HEK293 (cell line): ENCODE results near the gene TTLL11.

Experiments used
- CTCF ChIA-PET: fragments of 350-600 bp; formaldehyde crosslinking; extraction: SDS; loops from one replicate; lab custom pipeline; 2021; ENCODE audit warnings: antibody characterized with exemption; lab: Yijun Ruan, JAX
- POLR2A ChIA-PET: fragments of 300-600 bp; formaldehyde crosslinking; extraction: SDS; loops from one replicate; lab custom pipeline; 2020; ENCODE audit warnings: antibody characterized with exemption, inconsistent platforms; lab: Yijun Ruan, JAX
- H3K27ac ChIP-seq: fragments of 200-500 bp; sonication (Bioruptor generic); 2 replicates; pipeline ENCODE4 v1.5.1; 2014; ENCODE audit warnings: low read depth, low read length, control low read depth, inconsistent platforms; ENCODE audit errors: extremely low read depth
- H3K36me3 ChIP-seq, 2 experiments: fragments of 200-500 bp in 1 of 2; sonication (Bioruptor generic) in 1 of 2; 1 replicate in 1 of 2; 2 replicates in 1 of 2; pipeline ENCODE4 v1.5.1; 2014 to 2017; ENCODE audit warnings: inconsistent platforms in 2 of 2, low read length in 2 of 2; ENCODE audit not compliant: control insufficient read depth in 2 of 2, insufficient read depth in 1 of 2
- H3K4me1 ChIP-seq: fragments of 200-500 bp; sonication (Bioruptor generic); 2 replicates; pipeline ENCODE4 v1.5.1; 2014; ENCODE audit warnings: mild to moderate bottlenecking, low read length, inconsistent platforms; ENCODE audit not compliant: control insufficient read depth, insufficient read depth
- H3K4me3 ChIP-seq: 2 replicates; pipeline ENCODE4 v1.5.1; 2011; ENCODE audit warnings: low read depth, mild to moderate bottlenecking, control low read depth, low read length, moderate library complexity
- H3K9me3 ChIP-seq: fragments of 200-500 bp; sonication (Bioruptor generic); 2 replicates; pipeline ENCODE4 v1.5.1; 2014; ENCODE audit warnings: low read depth, low read length, inconsistent platforms; ENCODE audit not compliant: control insufficient read depth, insufficient read depth
- BCL11B ChIP-seq: fragments of 450-650 bp; formaldehyde crosslinking; IDR thresholded peaks from 2 replicates; pipeline ENCODE4 v1.5.1; 2016; ENCODE audit warnings: low read depth, missing biosample characterization, missing genetic modification characterization
- CTCF ChIP-seq: fragments of 450-650 bp; formaldehyde crosslinking; IDR thresholded peaks from 2 replicates; pipeline ENCODE4 v1.5.1; 2016; ENCODE audit warnings: missing biosample characterization, missing genetic modification characterization
- GFI1B ChIP-seq: fragments of 450-650 bp; formaldehyde crosslinking; IDR thresholded peaks from 2 replicates; pipeline ENCODE4 v1.5.1; 2016; ENCODE audit warnings: missing biosample characterization, missing genetic modification characterization
- GLIS1 ChIP-seq: fragments of 450-650 bp; formaldehyde crosslinking; IDR thresholded peaks from 2 replicates; pipeline ENCODE4 v1.5.1; 2016; ENCODE audit warnings: missing biosample characterization, missing genetic modification characterization
- PBX3 ChIP-seq: sonication (generic); formaldehyde crosslinking; IDR thresholded peaks from 2 replicates; pipeline ENCODE4 v1.8.1; 2022; ENCODE audit warnings: mild to moderate bottlenecking, moderate library complexity, missing genetic modification reagents
- SCRT2 ChIP-seq: fragments of 450-650 bp; formaldehyde crosslinking; IDR thresholded peaks from 2 replicates; pipeline ENCODE4 v1.5.1; 2016; ENCODE audit warnings: missing biosample characterization, missing genetic modification characterization
- WT1 ChIP-seq: fragments of 450-650 bp; formaldehyde crosslinking; IDR thresholded peaks from 2 replicates; pipeline ENCODE4 v1.5.1; 2016; ENCODE audit warnings: missing biosample characterization, missing genetic modification characterization
- YY2 ChIP-seq: fragments of 450-650 bp; formaldehyde crosslinking; IDR thresholded peaks from 2 replicates; pipeline ENCODE4 v1.5.1; 2016; ENCODE audit warnings: missing biosample characterization, missing genetic modification characterization
- ZFP3 ChIP-seq: fragments of 450-650 bp; formaldehyde crosslinking; IDR thresholded peaks from 2 replicates; pipeline ENCODE4 v1.5.1; 2016; ENCODE audit warnings: low read depth, missing biosample characterization, missing genetic modification characterization
- ZNF138 ChIP-seq: fragments of 450-650 bp; formaldehyde crosslinking; IDR thresholded peaks from 2 replicates; pipeline ENCODE4 v1.5.1; 2016; ENCODE audit warnings: missing biosample characterization, missing genetic modification characterization, borderline replicate concordance
- ZNF211 ChIP-seq: fragments of 450-650 bp; formaldehyde crosslinking; IDR thresholded peaks from 2 replicates; pipeline ENCODE4 v1.5.1; 2016; ENCODE audit warnings: low read depth, missing biosample characterization, missing genetic modification characterization
- ZNF24 ChIP-seq: fragments of 450-650 bp; formaldehyde crosslinking; IDR thresholded peaks from 2 replicates; pipeline ENCODE4 v1.5.1; 2016; ENCODE audit warnings: missing biosample characterization, missing genetic modification characterization
- ZNF274 ChIP-seq, 2 experiments: fragments of 200-500 bp in 1 of 2; fragments of 450-650 bp in 1 of 2; sonication (Bioruptor generic) in 1 of 2; formaldehyde crosslinking in 1 of 2; IDR thresholded peaks; 2 replicates each; pipeline versions ENCODE4 v1.5.1 to v1.6.1; 2014 to 2016; ENCODE audit warnings: borderline replicate concordance in 1 of 2, inconsistent platforms in 1 of 2, low read length in 1 of 2, missing biosample characterization in 1 of 2, missing genetic modification characterization in 1 of 2
- ZNF292 ChIP-seq: fragments of 450-650 bp; formaldehyde crosslinking; IDR thresholded peaks from 2 replicates; pipeline ENCODE4 v1.5.1; 2016; ENCODE audit warnings: low read depth, missing biosample characterization, missing genetic modification characterization, borderline replicate concordance
- ZNF449 ChIP-seq: fragments of 450-650 bp; formaldehyde crosslinking; IDR thresholded peaks from 2 replicates; pipeline ENCODE4 v1.5.1; 2017; ENCODE audit warnings: missing biosample characterization, mild to moderate bottlenecking, missing genetic modification characterization, moderate library complexity
- ZNF473 ChIP-seq: fragments of 450-650 bp; formaldehyde crosslinking; IDR thresholded peaks from 2 replicates; pipeline ENCODE4 v1.5.1; 2017; ENCODE audit warnings: missing biosample characterization, missing genetic modification characterization
- ZNF514 ChIP-seq: fragments of 450-650 bp; formaldehyde crosslinking; IDR thresholded peaks from 2 replicates; pipeline ENCODE4 v1.5.1; 2016; ENCODE audit warnings: missing biosample characterization, missing genetic modification characterization
- ZNF529 ChIP-seq: fragments of 450-650 bp; formaldehyde crosslinking; IDR thresholded peaks from 2 replicates; pipeline ENCODE4 v1.5.1; 2017; ENCODE audit warnings: missing genetic modification characterization, missing biosample characterization; ENCODE audit not compliant: insufficient replicate concordance
- ZNF530 ChIP-seq: fragments of 450-650 bp; formaldehyde crosslinking; IDR thresholded peaks from 2 replicates; pipeline ENCODE4 v1.5.1; 2016; ENCODE audit warnings: low read depth, missing biosample characterization, missing genetic modification characterization
- ZNF544 ChIP-seq: fragments of 450-650 bp; formaldehyde crosslinking; IDR thresholded peaks from 2 replicates; pipeline ENCODE4 v1.5.0; 2017; ENCODE audit warnings: missing biosample characterization, missing genetic modification characterization
- ZNF623 ChIP-seq: fragments of 450-650 bp; formaldehyde crosslinking; IDR thresholded peaks from 2 replicates; pipeline ENCODE4 v1.5.1; 2016; ENCODE audit warnings: missing biosample characterization, missing genetic modification characterization
- ZNF639 ChIP-seq: fragments of 450-650 bp; formaldehyde crosslinking; IDR thresholded peaks from 2 replicates; pipeline ENCODE4 v1.5.1; 2016; ENCODE audit warnings: missing biosample characterization, missing genetic modification characterization
- ZNF670 ChIP-seq: fragments of 450-650 bp; formaldehyde crosslinking; IDR thresholded peaks from 2 replicates; pipeline ENCODE4 v1.5.1; 2016; ENCODE audit warnings: missing biosample characterization, missing genetic modification characterization, low read depth
- ZNF704 ChIP-seq: fragments of 450-650 bp; formaldehyde crosslinking; IDR thresholded peaks from 2 replicates; pipeline ENCODE4 v1.5.1; 2016; ENCODE audit warnings: missing biosample characterization, missing genetic modification characterization
- ZNF707 ChIP-seq: fragments of 450-650 bp; formaldehyde crosslinking; IDR thresholded peaks from 2 replicates; pipeline ENCODE4 v1.5.1; 2016; ENCODE audit warnings: missing biosample characterization, missing genetic modification characterization
- ZNF747 ChIP-seq: fragments of 450-650 bp; formaldehyde crosslinking; IDR thresholded peaks from 2 replicates; pipeline ENCODE4 v1.5.1; 2016; ENCODE audit warnings: missing biosample characterization, missing genetic modification characterization

TTLL11 gene

GRCh38 chr9:121945849-121946248, 147.3 kb downstream of the TTLL11 start:
- Histone ChIP-seq H3K4me3 (no peak overlapping the region), H3K27ac (no peak overlapping the region), H3K4me1 (no peaks in the 10 kb centered on the region), H3K36me3 (no peaks in the 10 kb centered on the region), H3K9me3 (no peaks in the 10 kb centered on the region)
- TF ChIP-seq ZNF274 (IDR thresholded peaks at IDR 0.05; ENCODE audit: low read length) (no peak), ZNF274 (tag by site-specific recombination; IDR thresholded peaks at IDR 0.05; ENCODE audit: borderline replicate concordance) (no peak), ZNF707 (tag by site-specific recombination) (no peak), WT1 (tag by site-specific recombination) (no peak), ZNF138 (tag by site-specific recombination) (no peak), ZNF449 (tag by site-specific recombination) (no peak), ZNF704 (no peak), ZNF24 (no peak)
- POLR2A ChIA-PET: no interaction called here
- CTCF ChIA-PET: interaction anchor here (0.9 to 1.6 kb wide), 2 partner anchors 10 to 259 kb away, joined by 3 to 5 read pairs; no protein-coding TSS in a partner anchor

GRCh38 chr9:121945281-121945680, 147.8 kb downstream of the TTLL11 start:
- CTCF ChIA-PET: interaction anchor here (1.6 kb wide), 1 partner anchor 11 kb away, joined by 5 read pairs; no protein-coding TSS in a partner anchor
- no peak overlapping the region for H3K27ac ChIP-seq
- H3K4me3 ChIP-seq: no peak overlapping the region
- no peaks in the 10 kb centered on the region for H3K4me1 ChIP-seq
- no peaks in the 10 kb centered on the region for H3K36me3 ChIP-seq
- POLR2A ChIA-PET: no interaction called here
- no peaks in the 10 kb centered on the region for H3K9me3 ChIP-seq
- TF ChIP-seq ZNF514 (tag by site-specific recombination) (no peak), WT1 (tag by site-specific recombination) (no peak), GFI1B (tag by site-specific recombination) (no peak), ZNF747 (no peak), ZFP3 (tag by site-specific recombination) (no peak), ZNF473 (tag by site-specific recombination) (no peak), PBX3 (no peak), ZNF292 (tag by site-specific recombination) (no peak), ZNF670 (no peak)

- POLR2A ChIA-PET: no interaction called here
- TF ChIP-seq ZNF473 (tag by site-specific recombination) (no peak), YY2 (tag by site-specific recombination) (no peak), GLIS1 (tag by site-specific recombination) (no peak), ZNF544 (tag by site-specific recombination) (no peak), BCL11B (tag by site-specific recombination) (no peak), ZNF529 (tag by site-specific recombination) (no peak), SCRT2 (tag by site-specific recombination) (no peak), ZNF639 (no peak), CTCF (tag by site-specific recombination) (no peak), ZNF211 (no peak), ZNF623 (tag by site-specific recombination) (no peak), ZNF530 (tag by site-specific recombination) (no peak)
Observed at GRCh38 chr9:121944711-121945191, 148.4 kb downstream of the TTLL11 start.

More at GRCh38 chr9:121944711-121945191, 148.4 kb downstream of the TTLL11 start:
- H3K9me3 ChIP-seq: no peaks in the 10 kb centered on the region
- no peaks in the 10 kb centered on the region for H3K4me1 ChIP-seq
- no peak overlapping the region for H3K27ac ChIP-seq
- CTCF ChIA-PET: interaction anchor here (0.6 to 0.7 kb wide), 2 partner anchors 46 to 500 kb away, joined by 3 read pairs; no protein-coding TSS in a partner anchor
- no peak overlapping the region for H3K4me3 ChIP-seq
- no peaks in the 10 kb centered on the region for H3K36me3 ChIP-seq
